Endothelial cell of umbilical vein (primary cell): Measurements from ENCODE around the gene CORO2B. TPM values are rescaled to one million over a fixed set of nuclear protein-coding genes. Genes with fewer than 3 reads are reported as not detected.

ENCODE experiments used
- BruUV-seq: library from RNA; stranded (reverse); fragments of 400-500 nt; replicated peaks from 2 replicates; lab custom pipeline; 2021; lab: Mats Ljungman, UMichigan
- CTCF ChIA-PET: fragments of 300-600, 350-600 bp; sonication (Branson Sonifier 250); formaldehyde crosslinking; loops from one replicate; lab custom pipeline; 2021; ENCODE audit warnings: antibody characterized with exemption, inconsistent platforms; lab: Charles Lee
- POLR2A ChIA-PET: fragments of 300-600, 350-600 bp; sonication (Branson Sonifier 250); formaldehyde crosslinking; loops from one replicate; lab custom pipeline; 2021; ENCODE audit warnings: antibody characterized with exemption, inconsistent platforms; lab: Charles Lee
- DNase-seq: peaks from one replicate; pipeline ENCODE4 v3.0.0-alpha.2; 2011; ENCODE audit warnings: low read depth, low spot score
- FAIRE-seq: peaks from 2 replicates; lab custom pipeline; 2011; peaks lifted over from hg19 to GRCh38; lab: Jason Lieb, UNC
- H2AFZ ChIP-seq: 2 replicates; pipeline ENCODE4 v1.6.0; 2012; ENCODE audit warnings: low read depth, low read length, control low read depth, inconsistent platforms
- H3K27ac ChIP-seq: 2 replicates; pipeline ENCODE4 v1.5.1; 2011; ENCODE audit warnings: low read depth, mild to moderate bottlenecking, control low read depth, low read length, moderate library complexity; ENCODE audit not compliant: insufficient read depth
- H3K27me3 ChIP-seq, 2 experiments: 2 replicates each; pipeline versions ENCODE4 v1.6.0 to v1.6.1; 2011; ENCODE audit warnings: low read length in 2 of 2, mixed read lengths in 1 of 2; ENCODE audit not compliant: control insufficient read depth in 2 of 2, insufficient read depth in 2 of 2
- H3K36me3 ChIP-seq, 2 experiments: 2 replicates in 1 of 2; 3 replicates in 1 of 2; pipeline ENCODE4 v1.5.1; 2011; ENCODE audit warnings: low read length in 2 of 2, mild to moderate bottlenecking in 1 of 2, moderate library complexity in 1 of 2; ENCODE audit not compliant: control insufficient read depth in 2 of 2, insufficient read depth in 2 of 2; ENCODE audit errors: extremely low read depth in 1 of 2
- H3K4me1 ChIP-seq: 3 replicates; pipeline ENCODE4 v1.5.1; 2011; ENCODE audit warnings: mild to moderate bottlenecking, low read length; ENCODE audit not compliant: control insufficient read depth, insufficient read depth; ENCODE audit errors: extremely low read depth
- H3K4me2 ChIP-seq: 2 replicates; pipeline ENCODE4 v1.6.1; 2011; ENCODE audit warnings: low read length, control low read depth, mixed read lengths; ENCODE audit not compliant: insufficient read depth
- H3K4me3 ChIP-seq, 3 experiments: fragments of 200-600 bp in 1 of 3; sonication (generic), shearing (Covaris generic) in 1 of 3; replicated peaks in 1 of 3; 2 replicates each; pipeline ENCODE4 v1.5.1; 2011 to 2016; ENCODE audit warnings: control low read depth in 3 of 3, low read length in 3 of 3, mild to moderate bottlenecking in 2 of 3, inconsistent platforms in 1 of 3, low read depth in 1 of 3, moderate library complexity in 1 of 3; ENCODE audit not compliant: insufficient read depth in 1 of 3
- H3K79me2 ChIP-seq: 2 replicates; pipeline ENCODE4 v1.6.0; 2012; ENCODE audit warnings: low read length, inconsistent platforms; ENCODE audit not compliant: control insufficient read depth, insufficient read depth
- H3K9ac ChIP-seq: replicated peaks from 2 replicates; pipeline ENCODE3; 2011; ENCODE audit warnings: low read length, control low read depth; ENCODE audit not compliant: insufficient read depth; ENCODE audit errors: extremely low read depth
- H3K9me1 ChIP-seq: replicated peaks from 3 replicates; pipeline ENCODE4 v1.6.0; 2011; ENCODE audit warnings: mild to moderate bottlenecking, low read length; ENCODE audit not compliant: control insufficient read depth, insufficient read depth; ENCODE audit errors: extremely low read depth
- H3K9me3 ChIP-seq: replicated peaks from 2 replicates; pipeline ENCODE4 v1.5.1; 2012; ENCODE audit warnings: low read length, inconsistent platforms; ENCODE audit not compliant: control insufficient read depth, insufficient read depth
- H4K20me1 ChIP-seq: replicated peaks from 2 replicates; pipeline ENCODE3; 2011; ENCODE audit warnings: mild to moderate bottlenecking, low read length; ENCODE audit not compliant: control insufficient read depth, insufficient read depth; ENCODE audit errors: extremely low read depth
- CTCF ChIP-seq, 2 donors: IDR thresholded peaks; 1 replicate in 1 of 2; 2 replicates in 1 of 2; pipeline ENCODE4 v1.5.1; 2011; ENCODE audit warnings: low read length in 2 of 2, mild to moderate bottlenecking in 2 of 2, moderate library complexity in 2 of 2, control low read depth in 1 of 2, inconsistent platforms in 1 of 2, low read depth in 1 of 2; ENCODE audit not compliant: insufficient read depth in 1 of 2; ENCODE audit errors: extremely low read depth in 1 of 2
- EZH2 ChIP-seq: IDR thresholded peaks from 2 replicates; pipeline ENCODE4 v1.6.1; 2012; ENCODE audit warnings: borderline replicate concordance, low read depth, mild to moderate bottlenecking, moderate library complexity, low read length, inconsistent platforms; ENCODE audit not compliant: severe bottlenecking
- FOS ChIP-seq: IDR thresholded peaks from 2 replicates; pipeline ENCODE4 v1.6.1; 2011; ENCODE audit warnings: mild to moderate bottlenecking, low read length, moderate library complexity, borderline replicate concordance; ENCODE audit not compliant: insufficient read depth
- GATA2 ChIP-seq: IDR thresholded peaks from 2 replicates; pipeline ENCODE4 v1.7.0; 2011; ENCODE audit warnings: low read depth, mild to moderate bottlenecking, moderate library complexity, mixed read lengths, low read length; ENCODE audit not compliant: insufficient read length, insufficient read depth
- JUN ChIP-seq: IDR thresholded peaks from 2 replicates; pipeline ENCODE4 v1.6.1; 2011; ENCODE audit warnings: borderline replicate concordance, low read depth; ENCODE audit not compliant: insufficient read length, insufficient read depth
- MYC ChIP-seq: IDR thresholded peaks from one replicate; pipeline ENCODE4 v1.6.1; 2011; ENCODE audit warnings: mild to moderate bottlenecking, low read depth, low read length
- POLR2A ChIP-seq: IDR thresholded peaks from 2 replicates; pipeline ENCODE4 v1.6.1; 2012; ENCODE audit warnings: low read depth, mild to moderate bottlenecking, control low read depth, low read length
- POLR2AphosphoS5 ChIP-seq: IDR thresholded peaks from 2 replicates; pipeline ENCODE4 v1.6.1; 2012; ENCODE audit warnings: low read depth, mild to moderate bottlenecking, control low read depth, low read length, moderate library complexity; ENCODE audit not compliant: insufficient read depth
- dilution Hi-C: fragments of 300-500 bp; cut with MboI; formaldehyde crosslinking; loops from one replicate; pipeline ENCODE4 v1.15.0; 2019; ENCODE audit warnings: low sequenced_read_pairs; ENCODE audit not compliant: extremely low pct_ligation_motif_present
- intact Hi-C: fragments of 100-400 bp; cut with micrococcal nuclease; formaldehyde crosslinking; loops from one replicate; pipeline ENCODE4 v1.10.0; 2022
- polyA plus RNA-seq, 4 experiments: library from polyadenylated mRNA; depleted of rRNA in 3 of 4; stranded (reverse) in 3 of 4; unstranded in 1 of 4; fragments of >200 nt; gene quantifications; 2 replicates each; pipeline versions ENCODE4 v1.2.1 to v1.2.3, GENCODE V29; 2011 to 2012; ENCODE audit warnings: missing spikeins in 1 of 4
- total RNA-seq: library from RNA; stranded (reverse); gene quantifications from 2 replicates; pipeline ENCODE4 v1.2.3, GENCODE V29; 2021
- TF ChIP-seq, protein P1 (sequence below): IDR thresholded peaks from 2 replicates; pipeline ENCODE4 v1.6.1; 2011; ENCODE audit not compliant: insufficient read depth, insufficient read length

CORO2B gene
- total and polyA plus RNA-seq, 2 donors (not counting 3 experiments of a cell fraction or from before 2014, with no cell fraction given): 2.4 to 3.7 TPM

GRCh38 chr15:68601206-68602197, 22.7 kb downstream of the CORO2B start:
- no peak overlapping the region for H3K4me2 ChIP-seq
- TF ChIP-seq EZH2 (no peak), JUN (no peak), POLR2A (no peak), GATA2 (no peak), FOS (no peak), POLR2AphosphoS5 (no peak), MYC (no peak), CTCF (IDR thresholded peaks at IDR 0.05; ENCODE audit: extremely low read depth in 1 of 2, insufficient read depth in 1 of 2, low read depth in 1 of 2, low read length in 2 of 2) (no peak)
- TF ChIP-seq, protein P1, sequence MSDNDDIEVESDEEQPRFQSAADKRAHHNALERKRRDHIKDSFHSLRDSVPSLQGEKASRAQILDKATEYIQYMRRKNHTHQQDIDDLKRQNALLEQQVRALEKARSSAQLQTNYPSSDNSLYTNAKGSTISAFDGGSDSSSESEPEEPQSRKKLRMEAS: no peak
- H3K79me2 ChIP-seq: no peaks in the 10 kb centered on the region
- no peak overlapping the region for H3K4me3 ChIP-seq
- ChIA-PET CTCF (interaction anchor here (0.8 to 1.2 kb wide), 4 partner anchors 9 to 72 kb away, joined by 3 to 5 read pairs (median 4); no protein-coding TSS in a partner anchor), POLR2A (interaction anchor here (0.7 kb wide), 1 partner anchor 15 kb away, joined by 3 read pairs; no protein-coding TSS in a partner anchor)
- H3K27me3 ChIP-seq: no peaks in the 10 kb centered on the region
- H2AFZ ChIP-seq: no peak overlapping the region
- no peaks in the 10 kb centered on the region for H3K9me1 ChIP-seq
- no peak overlapping the region for H3K27ac ChIP-seq
- no TSS peak for BruUV-seq
- DNase-seq: peak; percentile 49
- no peaks in the 10 kb centered on the region for H4K20me1 ChIP-seq
- FAIRE-seq: peak; percentile 87
- dilution Hi-C loops (no loop called here), intact Hi-C loops (no loop called here)
- H3K4me1 ChIP-seq: peaks cover 6% of the 10 kb centered on the region
- H3K9ac ChIP-seq: no peak overlapping the region
- no peaks in the 10 kb centered on the region for H3K9me3 ChIP-seq
- H3K36me3 ChIP-seq: no peaks in the 10 kb centered on the region
